Measurements from ENCODE around the gene C3orf18.

The C3orf18 gene

DNA sequence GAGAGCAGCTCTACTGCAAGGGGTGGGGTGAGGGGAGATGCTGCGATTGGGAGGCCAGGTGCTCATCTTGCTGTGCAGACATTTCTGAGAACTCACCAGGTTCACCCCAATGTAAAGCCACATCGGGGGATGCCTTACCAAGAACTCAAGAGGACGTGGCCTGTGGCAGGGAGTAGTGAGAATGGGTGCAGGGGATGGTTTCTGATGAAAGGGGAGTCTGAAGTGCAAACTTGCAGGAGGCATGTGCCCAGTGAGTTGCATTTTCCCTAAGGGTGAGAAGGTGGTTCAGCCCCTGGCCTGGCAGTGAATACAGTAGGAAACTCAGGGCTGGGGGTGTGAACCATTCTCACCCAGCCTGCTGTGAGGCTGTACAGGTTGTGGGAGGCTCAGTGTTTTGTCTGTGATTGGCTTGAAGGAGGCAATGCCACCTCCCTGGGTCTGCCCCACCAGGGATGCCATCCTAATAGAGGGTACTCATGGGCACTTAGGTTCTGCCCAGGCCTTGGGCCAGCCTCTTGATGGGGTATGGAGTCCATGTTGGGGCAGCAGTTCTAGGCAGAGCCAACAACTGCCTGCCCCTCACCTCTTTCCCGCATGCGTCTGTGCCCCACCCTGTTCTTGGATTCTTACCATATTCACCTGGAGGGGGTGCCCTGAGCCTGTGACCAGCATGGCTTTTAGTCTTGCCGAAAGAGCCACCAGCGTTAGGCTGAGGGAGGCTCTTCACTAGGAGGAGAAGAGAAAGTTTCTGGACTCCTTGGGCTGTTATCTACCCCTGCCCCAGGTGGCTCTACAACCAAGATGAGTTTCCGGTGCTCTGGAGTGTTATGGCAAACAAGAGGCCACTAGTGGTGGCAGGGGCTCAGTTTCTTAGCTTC lies 6.3 kb upstream of the C3orf18 start:
- Histone ChIP-seq H3K9me3 (ENCODE audit: control insufficient read depth, insufficient read depth, low read depth, low read length) (no peaks in the 10 kb centered on the region), H3K4me1 (ENCODE audit: control insufficient read depth, insufficient read depth, low read length) (no peaks in the 10 kb centered on the region; the same call in 1 of the 2 replicates), H3K27ac (ENCODE audit: extremely low read depth, low read depth, low read length) (no peak overlapping the region), H3K36me3 (ENCODE audit: control insufficient read depth in 2 of 2, insufficient read depth in 1 of 2, low read length in 2 of 2) (peaks cover 0 to 58% of the 10 kb centered on the region in 2 experiments; a peak in 1 of 3 replicates), H3K4me3 (ENCODE audit: low read depth, low read length) (no peak overlapping the region)
- ChIA-PET POLR2A (no interaction called here), CTCF (interaction anchor here (1.0 to 6.0 kb wide), 2 partner anchors 10 to 40 kb away, joined by 3 to 139 read pairs; partner anchors contain the start of genes CISH and MAPKAPK3)
- TF ChIP-seq ZNF664 (tag by site-specific recombination; IDR thresholded peaks at IDR 0.05): no peak
- no peak for TF ChIP-seq HOXA7 (CRISPR knock-in tag; IDR thresholded peaks at IDR 0.05; ENCODE audit: borderline replicate concordance)
- TF ChIP-seq ZNF138 (tag by site-specific recombination; IDR thresholded peaks at IDR 0.05; ENCODE audit: borderline replicate concordance): no peak
- TF ChIP-seq KLF7 (tag by site-specific recombination; IDR thresholded peaks at IDR 0.05; ENCODE audit: borderline replicate concordance): no peak
- TF ChIP-seq ZNF10 (tag by site-specific recombination; IDR thresholded peaks at IDR 0.05): no peak
- TF ChIP-seq ZNF621 (tag by site-specific recombination; IDR thresholded peaks at IDR 0.05): no peak
- TF ChIP-seq ZNF768 (tag by site-specific recombination; IDR thresholded peaks at IDR 0.05): no peak
- TF ChIP-seq, protein P1, sequence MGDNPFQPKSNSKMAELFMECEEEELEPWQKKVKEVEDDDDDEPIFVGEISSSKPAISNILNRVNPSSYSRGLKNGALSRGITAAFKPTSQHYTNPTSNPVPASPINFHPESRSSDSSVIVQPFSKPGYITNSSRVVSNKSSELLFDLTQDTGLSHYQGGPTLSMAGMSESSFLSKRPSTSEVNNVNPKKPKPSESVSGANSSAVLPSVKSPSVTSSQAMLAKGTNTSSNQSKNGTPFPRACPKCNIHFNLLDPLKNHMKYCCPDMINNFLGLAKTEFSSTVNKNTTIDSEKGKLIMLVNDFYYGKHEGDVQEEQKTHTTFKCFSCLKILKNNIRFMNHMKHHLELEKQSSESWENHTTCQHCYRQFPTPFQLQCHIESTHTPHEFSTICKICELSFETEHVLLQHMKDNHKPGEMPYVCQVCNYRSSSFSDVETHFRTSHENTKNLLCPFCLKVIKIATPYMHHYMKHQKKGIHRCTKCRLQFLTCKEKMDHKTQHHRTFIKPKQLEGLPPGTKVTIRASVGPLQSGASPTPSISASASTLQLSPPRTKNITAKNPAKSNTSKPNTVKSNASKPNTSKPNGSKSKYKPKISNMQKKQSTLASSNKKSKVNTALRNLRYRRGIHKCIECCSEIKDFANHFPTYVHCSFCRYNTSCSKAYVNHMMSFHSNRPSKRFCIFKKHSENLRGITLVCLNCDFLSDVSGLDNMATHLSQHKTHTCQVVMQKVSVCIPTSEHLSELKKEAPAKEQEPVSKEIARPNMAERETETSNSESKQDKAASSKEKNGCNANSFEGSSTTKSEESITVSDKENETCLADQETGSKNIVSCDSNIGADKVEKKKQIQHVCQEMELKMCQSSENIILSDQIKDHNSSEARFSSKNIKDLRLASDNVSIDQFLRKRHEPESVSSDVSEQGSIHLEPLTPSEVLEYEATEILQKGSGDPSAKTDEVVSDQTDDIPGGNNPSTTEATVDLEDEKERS (tag by site-specific recombination; IDR thresholded peaks at IDR 0.05): no peak
- no peak for TF ChIP-seq ZNF654 (tag by site-specific recombination; IDR thresholded peaks at IDR 0.05; ENCODE audit: low read depth)
- TF ChIP-seq, protein P2, sequence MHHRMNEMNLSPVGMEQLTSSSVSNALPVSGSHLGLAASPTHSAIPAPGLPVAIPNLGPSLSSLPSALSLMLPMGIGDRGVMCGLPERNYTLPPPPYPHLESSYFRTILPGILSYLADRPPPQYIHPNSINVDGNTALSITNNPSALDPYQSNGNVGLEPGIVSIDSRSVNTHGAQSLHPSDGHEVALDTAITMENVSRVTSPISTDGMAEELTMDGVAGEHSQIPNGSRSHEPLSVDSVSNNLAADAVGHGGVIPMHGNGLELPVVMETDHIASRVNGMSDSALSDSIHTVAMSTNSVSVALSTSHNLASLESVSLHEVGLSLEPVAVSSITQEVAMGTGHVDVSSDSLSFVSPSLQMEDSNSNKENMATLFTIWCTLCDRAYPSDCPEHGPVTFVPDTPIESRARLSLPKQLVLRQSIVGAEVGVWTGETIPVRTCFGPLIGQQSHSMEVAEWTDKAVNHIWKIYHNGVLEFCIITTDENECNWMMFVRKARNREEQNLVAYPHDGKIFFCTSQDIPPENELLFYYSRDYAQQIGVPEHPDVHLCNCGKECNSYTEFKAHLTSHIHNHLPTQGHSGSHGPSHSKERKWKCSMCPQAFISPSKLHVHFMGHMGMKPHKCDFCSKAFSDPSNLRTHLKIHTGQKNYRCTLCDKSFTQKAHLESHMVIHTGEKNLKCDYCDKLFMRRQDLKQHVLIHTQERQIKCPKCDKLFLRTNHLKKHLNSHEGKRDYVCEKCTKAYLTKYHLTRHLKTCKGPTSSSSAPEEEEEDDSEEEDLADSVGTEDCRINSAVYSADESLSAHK (tag by site-specific recombination; IDR thresholded peaks at IDR 0.05): no peak
- TF ChIP-seq, protein P3, sequence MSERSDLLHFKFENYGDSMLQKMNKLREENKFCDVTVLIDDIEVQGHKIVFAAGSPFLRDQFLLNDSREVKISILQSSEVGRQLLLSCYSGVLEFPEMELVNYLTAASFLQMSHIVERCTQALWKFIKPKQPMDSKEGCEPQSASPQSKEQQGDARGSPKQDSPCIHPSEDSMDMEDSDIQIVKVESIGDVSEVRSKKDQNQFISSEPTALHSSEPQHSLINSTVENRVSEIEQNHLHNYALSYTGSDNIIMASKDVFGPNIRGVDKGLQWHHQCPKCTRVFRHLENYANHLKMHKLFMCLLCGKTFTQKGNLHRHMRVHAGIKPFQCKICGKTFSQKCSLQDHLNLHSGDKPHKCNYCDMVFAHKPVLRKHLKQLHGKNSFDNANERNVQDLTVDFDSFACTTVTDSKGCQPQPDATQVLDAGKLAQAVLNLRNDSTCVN (tag by site-specific recombination; optimal IDR thresholded peaks at IDR 0.05): no peak
- TF ChIP-seq ZNF223 (tag by site-specific recombination; IDR thresholded peaks at IDR 0.05): no peak
- no peak for TF ChIP-seq ZNF596 (tag by site-specific recombination; IDR thresholded peaks at IDR 0.05)
- TF ChIP-seq, protein P4, sequence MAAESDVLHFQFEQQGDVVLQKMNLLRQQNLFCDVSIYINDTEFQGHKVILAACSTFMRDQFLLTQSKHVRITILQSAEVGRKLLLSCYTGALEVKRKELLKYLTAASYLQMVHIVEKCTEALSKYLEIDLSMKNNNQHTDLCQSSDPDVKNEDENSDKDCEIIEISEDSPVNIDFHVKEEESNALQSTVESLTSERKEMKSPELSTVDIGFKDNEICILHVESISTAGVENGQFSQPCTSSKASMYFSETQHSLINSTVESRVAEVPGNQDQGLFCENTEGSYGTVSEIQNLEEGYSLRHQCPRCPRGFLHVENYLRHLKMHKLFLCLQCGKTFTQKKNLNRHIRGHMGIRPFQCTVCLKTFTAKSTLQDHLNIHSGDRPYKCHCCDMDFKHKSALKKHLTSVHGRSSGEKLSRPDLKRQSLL (tag by site-specific recombination; IDR thresholded peaks at IDR 0.05): no peak
- no peak for TF ChIP-seq GLI2 (tag by site-specific recombination; IDR thresholded peaks at IDR 0.05; ENCODE audit: borderline replicate concordance, low read depth)

All from HEK293 (cell line).